ENCODE measurements around the gene PSMB5. TPM values are rescaled to one million over a fixed set of nuclear protein-coding genes. Genes with fewer than 3 reads are reported as not detected.

Gene PSMB5
- total and polyA plus RNA-seq, 2 donors from 2014 or later (not counting 2 experiments from before 2014, with no cell fraction given), result 230 to 262 TPM

Other genes with a start within 250 kb of the PSMB5 start
- gene SLC7A7, start 219.5 kb downstream of the PSMB5 start, total RNA-seq, result 0.75 and 1.1 TPM in 2 replicates
- gene SLC7A7, start 219.5 kb downstream of the PSMB5 start, polyA plus RNA-seq, result 0.41 and 0.59 TPM in 2 replicates
- 176 and 219 TPM in 2 replicates for gene MRPL52, start 205.0 kb downstream of the PSMB5 start, total RNA-seq
- 418 and 434 TPM in 2 replicates for gene MRPL52, start 205.0 kb downstream of the PSMB5 start, polyA plus RNA-seq
- 234 and 241 TPM in 2 replicates for gene MMP14, start 198.3 kb downstream of the PSMB5 start, total RNA-seq
- gene MMP14, start 198.3 kb downstream of the PSMB5 start, polyA plus RNA-seq, result 148 and 159 TPM in 2 replicates
- 65.2 and 76.2 TPM in 2 replicates for gene LRP10, start 163.2 kb downstream of the PSMB5 start, total RNA-seq
- 56.5 and 58.5 TPM in 2 replicates for gene LRP10, start 163.2 kb downstream of the PSMB5 start, polyA plus RNA-seq
- gene REM2, start 151.7 kb downstream of the PSMB5 start, total RNA-seq, result 0.14 TPM in 2 replicates
- 0.11 and 0.18 TPM in 2 replicates for gene REM2, start 151.7 kb downstream of the PSMB5 start, polyA plus RNA-seq
- 42.4 and 47.2 TPM in 2 replicates for gene RBM23, start 115.8 kb downstream of the PSMB5 start, total RNA-seq
- gene RBM23, start 115.8 kb downstream of the PSMB5 start, polyA plus RNA-seq, result 27.0 and 32.1 TPM in 2 replicates
- gene PRMT5, start 105.5 kb downstream of the PSMB5 start, total RNA-seq, result 177 and 186 TPM in 2 replicates
- gene PRMT5, start 105.5 kb downstream of the PSMB5 start, polyA plus RNA-seq, result 153 and 160 TPM in 2 replicates
- 44.1 and 51.5 TPM in 2 replicates for gene HAUS4, start 77.8 kb downstream of the PSMB5 start, total RNA-seq
- gene HAUS4, start 77.8 kb downstream of the PSMB5 start, polyA plus RNA-seq, result 36.2 and 54.1 TPM in 2 replicates
- 157 and 164 TPM in 2 replicates for gene AJUBA, start 52.3 kb downstream of the PSMB5 start, total RNA-seq
- 93.6 and 105 TPM in 2 replicates for gene AJUBA, start 52.3 kb downstream of the PSMB5 start, polyA plus RNA-seq
- gene C14orf93, start 24.8 kb downstream of the PSMB5 start, total RNA-seq, result 7.9 and 9.2 TPM in 2 replicates
- 6.2 and 7.6 TPM in 2 replicates for gene C14orf93, start 24.8 kb downstream of the PSMB5 start, polyA plus RNA-seq
- gene PSMB11, start 7.3 kb upstream of the PSMB5 start, total RNA-seq, result not detected in 2 replicates
- gene PSMB11, start 7.3 kb upstream of the PSMB5 start, polyA plus RNA-seq, result not detected in 2 replicates
- gene CDH24, start 22.6 kb upstream of the PSMB5 start, total RNA-seq, result 7.1 and 8.5 TPM in 2 replicates
- gene CDH24, start 22.6 kb upstream of the PSMB5 start, polyA plus RNA-seq, result 7.6 and 10.3 TPM in 2 replicates
- 101 and 112 TPM in 2 replicates for gene ACIN1, start 60.2 kb upstream of the PSMB5 start, total RNA-seq
- gene ACIN1, start 60.2 kb upstream of the PSMB5 start, polyA plus RNA-seq, result 74.5 and 82.6 TPM in 2 replicates
- gene C14orf119, start 60.6 kb upstream of the PSMB5 start, total RNA-seq, result 76.7 and 80.2 TPM in 2 replicates
- gene C14orf119, start 60.6 kb upstream of the PSMB5 start, polyA plus RNA-seq, result 86.6 and 91.2 TPM in 2 replicates
- not detected in 2 replicates for gene CIROP, start 70.1 kb upstream of the PSMB5 start, total RNA-seq
- not detected in 2 replicates for gene CIROP, start 70.1 kb upstream of the PSMB5 start, polyA plus RNA-seq
- not detected in 2 replicates for gene CEBPE, start 84.4 kb upstream of the PSMB5 start, total RNA-seq
- gene CEBPE, start 84.4 kb upstream of the PSMB5 start, polyA plus RNA-seq, result not detected in 2 replicates
- gene SLC7A8, start 148.8 kb upstream of the PSMB5 start, total RNA-seq, result 73.2 TPM in 2 replicates
- 52.7 and 56.7 TPM in 2 replicates for gene SLC7A8, start 148.8 kb upstream of the PSMB5 start, polyA plus RNA-seq
- not detected in 2 replicates for gene RNF212B, start 203.0 kb upstream of the PSMB5 start, total RNA-seq
- 0.04 and 0.17 TPM in 2 replicates for gene RNF212B, start 203.0 kb upstream of the PSMB5 start, polyA plus RNA-seq

Data from foreskin keratinocyte (primary cell).